Measurements from ENCODE around the gene C3orf20. TPM values are rescaled to one million over a fixed set of nuclear protein-coding genes. Genes with fewer than 3 reads are reported as not detected.

The C3orf20 gene
- total RNA-seq, 1 donor from 2014 or later, result 0.16 TPM

DNA sequence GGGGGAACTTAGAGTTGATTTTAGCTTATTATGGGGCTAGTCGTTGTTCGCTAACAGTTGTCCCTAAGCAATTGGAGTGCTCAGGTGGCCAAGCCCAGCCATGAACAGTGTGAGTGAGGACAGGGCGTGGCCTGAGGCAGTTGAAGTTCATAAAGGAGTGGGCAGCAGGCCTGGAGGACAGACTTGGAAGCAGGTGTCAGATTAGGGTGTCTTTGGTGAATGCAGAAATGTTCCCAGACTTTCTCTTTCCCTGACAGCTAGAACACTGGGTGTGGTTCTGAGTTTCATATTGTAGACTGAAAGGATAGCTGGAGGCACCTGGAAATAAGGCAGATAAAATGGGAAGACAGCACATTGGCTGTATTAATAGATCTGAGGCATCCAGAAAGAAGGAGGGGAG lies 84.0 kb downstream of the C3orf20 start:
- DNase-seq, result no peak

DNA sequence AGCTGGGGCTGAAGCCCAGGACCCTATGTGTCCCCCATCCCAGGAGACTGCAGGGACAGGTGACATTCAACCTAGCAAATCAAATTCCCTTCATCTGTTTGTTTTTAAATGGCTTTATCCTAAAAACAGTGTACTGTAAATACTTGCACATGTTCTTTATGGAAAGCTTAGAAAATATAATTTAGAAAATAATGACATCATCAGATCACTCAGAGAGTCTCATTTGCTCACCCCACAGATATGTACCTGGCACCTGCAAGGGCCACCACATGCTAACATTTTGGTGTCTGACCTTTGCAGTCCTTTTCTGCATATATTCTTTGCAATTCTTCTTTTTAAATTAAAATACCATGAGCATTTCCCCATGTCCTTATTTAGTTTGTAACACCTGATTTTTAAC lies 85.2 kb downstream of the C3orf20 start:
- no peak for DNase-seq

GRCh38 chr3:14761121-14761672 lies 86.3 kb downstream of the C3orf20 start:
- no peak for DNase-seq

GRCh38 chr3:14761866-14762265 lies 86.9 kb downstream of the C3orf20 start:
- DNase-seq, result no peak

GRCh38 chr3:14762701-14763100 lies 87.8 kb downstream of the C3orf20 start:
- no peak for DNase-seq

- no peak for DNase-seq
Measured at GRCh38 chr3:14764331-14765059, 89.6 kb downstream of the C3orf20 start.

DNA sequence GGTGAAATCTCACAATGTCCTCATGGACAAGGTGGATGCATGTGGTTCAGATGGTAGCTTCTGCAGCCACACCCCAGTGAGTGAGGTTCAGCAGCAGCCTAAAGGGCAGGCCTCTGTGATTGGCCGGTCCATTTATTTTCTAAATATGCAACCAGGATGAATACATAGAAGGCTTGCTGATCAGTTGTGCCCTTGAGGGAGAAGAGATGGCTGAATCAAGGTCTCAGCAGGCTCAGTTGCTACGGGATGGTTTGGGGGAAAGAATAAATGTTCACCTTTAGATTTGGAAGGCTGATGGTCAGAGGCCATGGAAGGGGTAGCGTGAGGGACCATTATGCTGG lies 90.1 kb downstream of the C3orf20 start:
- DNase-seq, result no peak

DNA sequence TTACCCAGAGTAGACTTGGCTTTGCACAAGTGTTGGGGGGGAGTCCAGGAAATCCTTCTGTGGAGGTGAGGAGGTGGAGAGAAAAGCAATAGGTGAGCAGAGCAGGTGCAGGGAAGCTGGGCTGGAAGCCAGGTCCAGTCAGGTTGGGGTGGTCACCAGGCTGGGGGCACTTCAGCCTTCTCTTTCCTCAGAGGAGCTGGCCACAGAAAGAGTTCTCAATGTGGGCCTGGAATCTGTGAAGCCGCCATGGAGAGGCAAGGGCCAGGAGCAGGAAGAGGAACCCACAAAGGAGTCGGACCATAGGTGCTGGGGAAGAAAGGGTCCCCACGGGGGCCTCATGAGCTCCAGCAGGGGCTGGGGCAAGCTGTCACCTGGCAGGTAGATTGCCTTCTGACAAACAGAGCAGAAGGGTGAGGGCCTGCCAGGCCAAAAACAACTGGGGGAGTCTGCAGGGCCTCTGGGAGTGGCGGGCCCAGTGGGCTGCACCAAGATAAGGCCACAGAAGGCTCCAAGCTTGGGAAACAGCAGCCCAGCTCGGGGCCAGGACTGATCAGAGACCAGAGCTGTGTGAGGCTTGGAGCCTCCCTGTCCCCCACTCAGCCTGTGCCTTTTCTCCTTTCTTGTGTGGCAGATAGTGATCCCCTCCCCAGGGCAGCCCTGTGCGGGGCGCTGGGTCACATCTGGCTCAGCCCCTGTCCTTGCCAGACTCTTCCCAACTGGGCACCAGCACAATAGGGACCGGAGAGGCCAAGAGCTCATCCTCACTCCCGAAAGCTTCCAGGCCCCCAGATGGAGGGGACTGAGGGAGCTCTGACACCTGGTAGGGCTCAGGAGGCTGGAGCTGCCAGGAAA lies 90.9 kb downstream of the C3orf20 start:
- DNase-seq, result no peak

- no peak for DNase-seq
Measured at GRCh38 chr3:14766428-14767244, 91.7 kb downstream of the C3orf20 start.

- no peak for DNase-seq
Measured at GRCh38 chr3:14767245-14768051, 92.5 kb downstream of the C3orf20 start.

DNA sequence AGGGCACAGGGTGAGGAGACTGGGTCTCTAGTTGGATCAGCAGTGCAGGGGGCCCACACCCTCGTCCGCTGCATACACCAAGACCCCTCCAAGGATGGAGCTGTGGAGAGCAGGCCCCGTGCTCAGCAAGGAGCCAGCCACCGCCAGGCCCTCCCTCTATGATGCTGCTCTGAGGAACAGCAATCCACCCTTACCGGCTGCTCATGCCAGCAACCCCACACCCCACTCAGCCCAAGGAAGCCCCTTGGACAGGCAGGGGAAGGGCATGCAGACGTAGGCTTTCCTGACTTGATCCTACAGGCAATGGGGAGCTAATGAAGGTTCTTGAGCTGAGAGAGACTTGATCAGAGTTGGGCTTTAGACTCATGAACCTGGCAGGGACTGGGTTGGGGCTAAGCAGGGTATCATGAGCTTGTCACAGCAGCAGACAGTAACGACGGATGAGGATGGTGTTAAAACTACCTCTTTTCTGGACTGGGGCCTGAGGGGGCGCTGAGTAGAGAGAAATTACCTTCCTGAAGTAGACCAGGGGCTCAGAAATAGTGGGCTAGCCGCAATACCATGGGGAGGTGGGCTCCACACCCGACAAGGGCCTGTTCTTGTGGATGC lies 93.3 kb downstream of the C3orf20 start:
- no peak for DNase-seq

DNA sequence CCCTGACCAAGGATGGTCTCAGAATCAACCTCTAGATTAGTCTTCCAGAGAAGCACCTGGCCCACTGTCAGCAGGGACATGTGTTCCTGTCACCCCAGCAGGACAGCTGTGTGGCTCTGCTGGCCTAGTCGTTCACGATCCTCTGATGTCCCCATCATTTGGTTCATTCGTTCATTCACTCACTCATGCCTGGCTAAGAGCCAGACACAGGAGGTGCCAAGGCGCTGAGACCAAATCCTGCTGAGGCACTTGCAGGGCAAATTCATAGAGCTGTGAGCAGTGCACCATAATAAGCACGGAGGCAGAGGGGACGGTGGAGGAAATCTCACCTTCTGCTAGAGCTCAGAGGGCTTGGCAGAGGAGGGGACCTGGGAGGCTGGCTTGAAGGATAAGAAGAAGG lies 93.9 kb downstream of the C3orf20 start:
- DNase-seq, result no peak

DNA sequence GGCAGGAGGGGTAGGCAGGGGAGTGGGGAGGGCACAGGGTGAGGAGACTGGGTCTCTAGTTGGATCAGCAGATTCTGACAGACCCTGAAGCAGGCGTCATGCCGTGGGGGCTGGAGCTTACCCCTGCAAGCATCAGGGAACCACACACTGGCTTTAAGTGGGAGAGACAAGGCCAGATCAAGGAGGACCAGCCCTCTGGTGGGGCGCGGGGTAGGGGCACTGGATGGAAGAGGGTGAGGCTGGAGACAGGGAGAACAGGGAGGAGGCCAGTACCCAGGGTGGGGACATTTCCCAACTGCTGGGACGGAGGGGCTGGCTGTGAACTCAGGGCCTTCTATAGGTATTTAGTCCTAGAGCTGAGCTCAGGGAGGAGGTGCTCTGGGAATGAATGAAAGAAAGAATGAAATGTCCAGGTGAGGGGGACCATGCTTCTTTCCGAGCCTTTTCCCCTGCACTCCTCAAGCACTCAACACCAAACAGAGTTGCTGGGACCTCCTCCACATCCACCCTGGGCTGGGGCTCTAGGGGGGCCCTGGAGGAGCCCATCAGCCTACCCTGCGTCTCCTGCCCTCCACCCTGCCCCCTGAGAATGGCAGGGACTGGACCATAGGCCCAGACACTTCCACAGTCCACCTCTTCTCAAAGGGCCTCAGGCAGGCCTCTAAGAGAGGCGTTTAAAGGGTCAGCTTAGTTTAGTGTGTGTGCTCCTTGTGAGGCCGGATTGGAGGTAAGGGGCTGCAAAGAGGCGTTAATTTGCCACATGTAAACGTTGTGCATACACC lies 94.8 kb downstream of the C3orf20 start:
- no peak for DNase-seq

GRCh38 chr3:14770591-14770990 lies 95.7 kb downstream of the C3orf20 start:
- no peak for DNase-seq

GRCh38 chr3:14771593-14772497 lies 96.9 kb downstream of the C3orf20 start:
- DNase-seq, result no peak

- no peak for DNase-seq
Measured at GRCh38 chr3:14772533-14773138, 97.7 kb downstream of the C3orf20 start.

DNA sequence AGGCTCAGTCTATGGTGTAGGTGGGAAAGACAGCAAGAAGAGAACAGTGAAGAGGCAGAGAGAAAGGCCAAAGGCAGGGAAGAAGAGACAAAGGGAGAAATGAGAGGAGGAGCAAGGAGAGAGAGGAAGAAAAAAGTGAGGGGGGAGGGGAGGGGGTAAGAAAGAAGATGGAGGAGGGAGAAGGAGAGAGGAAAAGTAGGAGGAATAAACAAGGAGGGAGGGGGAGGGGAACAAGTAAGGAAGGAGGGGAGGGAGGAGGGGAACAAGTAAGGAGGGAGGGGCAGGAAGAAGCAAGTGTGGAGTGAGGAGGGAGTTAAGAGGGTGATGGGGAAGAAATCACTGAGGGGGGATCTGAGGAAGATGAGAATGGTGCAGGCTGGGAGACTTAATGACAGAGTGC lies 98.3 kb downstream of the C3orf20 start:
- no peak for DNase-seq

- no peak for DNase-seq
Measured at GRCh38 chr3:14773691-14774128, 98.8 kb downstream of the C3orf20 start.

DNA sequence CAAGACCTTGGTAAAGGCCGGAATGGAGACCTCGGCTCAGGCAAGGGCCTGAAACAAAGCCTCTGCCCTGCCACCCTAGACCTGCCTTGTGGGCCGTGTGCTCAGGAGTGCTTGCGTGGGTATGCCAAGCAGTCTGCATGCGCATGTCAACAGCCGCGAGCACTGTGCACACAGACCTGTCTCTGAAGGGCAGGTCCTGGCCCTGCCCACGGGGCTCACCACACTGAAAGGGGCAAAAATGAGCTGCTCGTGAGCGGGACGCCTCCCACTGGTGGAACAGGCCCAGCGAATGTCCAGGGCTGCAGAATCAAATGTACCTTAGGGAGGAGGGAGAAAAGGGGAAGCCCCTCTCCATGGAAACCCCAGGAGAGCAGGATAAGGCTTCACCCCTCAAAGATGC lies 99.5 kb downstream of the C3orf20 start:
- DNase-seq, result no peak

Measured in occipital lobe (tissue), 2 donors.